GM21825 (cell line): ENCODE measurements around the gene TRAF3IP1.

Source experiments
- ATAC-seq: cut with Tn5 transposase; IDR thresholded peaks from one replicate; pipeline ENCODE4 v1.9.1; 2021; ENCODE audit warnings: mild to moderate bottlenecking, moderate library complexity; ENCODE audit not compliant: unreplicated experiment

The TRAF3IP1 gene

GRCh38 chr2:238423561-238424312, 103.4 kb downstream of the TRAF3IP1 start:
- ATAC-seq: no peak

- no peak for ATAC-seq
These were observed 104.0 kb downstream of the TRAF3IP1 start for GRCh38 chr2:238424313-238424700.

- ATAC-seq: no peak
These were observed 105.2 kb downstream of the TRAF3IP1 start for GRCh38 chr2:238425505-238425978.

GRCh38 chr2:238425979-238426567, 105.8 kb downstream of the TRAF3IP1 start:
- peak; percentile 7 for ATAC-seq

- peak; percentile 78 for ATAC-seq
These were observed 106.5 kb downstream of the TRAF3IP1 start, which contains the start of gene ASB1 for GRCh38 chr2:238426568-238427434. Gene ASB1 (plus strand): TSS chr2:238426927. CDS start chr2:238427071, 144 bp downstream.

GRCh38 chr2:238427435-238428162, 107.3 kb downstream of the TRAF3IP1 start:
- ATAC-seq: peak; percentile 6

- ATAC-seq: no peak
These were observed 108.5 kb downstream of the TRAF3IP1 start for GRCh38 chr2:238428866-238429265.

GRCh38 chr2:238430781-238431180, 110.5 kb downstream of the TRAF3IP1 start:
- no peak for ATAC-seq

- no peak for ATAC-seq
These were observed 111.1 kb downstream of the TRAF3IP1 start for GRCh38 chr2:238431456-238431855.

- ATAC-seq: no peak
These were observed 113.1 kb downstream of the TRAF3IP1 start for GRCh38 chr2:238433300-238433915.

GRCh38 chr2:238433941-238434845, 113.9 kb downstream of the TRAF3IP1 start:
- ATAC-seq: no peak

- ATAC-seq: no peak
These were observed 114.8 kb downstream of the TRAF3IP1 start for GRCh38 chr2:238434846-238435751.

- ATAC-seq: no peak
These were observed 115.4 kb downstream of the TRAF3IP1 start for GRCh38 chr2:238435752-238436096.

GRCh38 chr2:238438856-238439849, 118.8 kb downstream of the TRAF3IP1 start:
- ATAC-seq: no peak

- no peak for ATAC-seq
These were observed 119.6 kb downstream of the TRAF3IP1 start for GRCh38 chr2:238439917-238440316.

- no peak for ATAC-seq
These were observed 120.0 kb downstream of the TRAF3IP1 start for GRCh38 chr2:238440331-238440730.

- no peak for ATAC-seq
These were observed 120.4 kb downstream of the TRAF3IP1 start for GRCh38 chr2:238440767-238441166.
